HT1080 (cell line): ENCODE measurements around the gene IP6K3. TPM values are rescaled to one million over a fixed set of nuclear protein-coding genes. Genes with fewer than 3 reads are reported as not detected.

Source experiments
- DNase-seq: peaks from one replicate; pipeline ENCODE4 v3.0.0-alpha.2; 2015; ENCODE audit warnings: low read depth
- polyA plus RNA-seq, 2 experiments: library from polyadenylated mRNA; depleted of rRNA; stranded (reverse); fragments of >200 nt; gene quantifications; 2 replicates each; pipeline ENCODE4 v1.2.3, GENCODE V29; 2015
- total RNA-seq: library from RNA; depleted of rRNA; stranded (reverse); fragments of >200 nt; shearing (Covaris generic); gene quantifications from 2 replicates; pipeline ENCODE4 v1.2.3, GENCODE V29; 2014; rRNA removed

Gene IP6K3
- not detected in 2 replicates for total RNA-seq
- 0.05 TPM in 1 of 2 replicates, not detected in the other for polyA plus RNA-seq (2015; cell fraction: cytosol; rRNA removed)
- not detected in 2 replicates for polyA plus RNA-seq (2015; cell fraction: nucleus; rRNA removed)

- DNase-seq, result no peak
Observed at GRCh38 chr6:33746651-33747100, at the start of gene IP6K3. Gene IP6K3 (minus strand): TSS chr6:33746905. CDS start chr6:33735476, 11,429 bp downstream.

- DNase-seq, result no peak
Observed at GRCh38 chr6:33794910-33795623, 48.4 kb upstream of the IP6K3 start.

DNA sequence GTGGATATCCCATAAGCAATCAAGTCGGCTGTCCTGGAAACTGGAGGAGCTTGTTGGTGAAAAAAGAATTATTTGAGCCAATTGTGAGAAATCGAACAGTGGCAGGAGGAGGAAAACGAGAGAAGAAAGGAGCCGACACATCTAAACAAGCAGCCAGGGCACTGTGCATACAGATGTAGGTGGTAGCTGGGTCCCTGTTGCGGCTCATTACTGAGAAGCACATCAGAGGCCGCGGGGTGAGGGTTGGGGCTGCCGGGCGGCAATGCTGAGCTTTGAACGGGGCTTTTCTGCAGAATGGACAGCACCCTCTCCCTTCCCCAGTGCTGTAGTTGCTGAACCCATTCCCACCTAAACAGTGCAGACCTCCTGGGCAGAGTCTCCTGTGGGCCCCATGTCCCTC, 46.3 kb upstream of the IP6K3 start:
- no peak for DNase-seq

DNA sequence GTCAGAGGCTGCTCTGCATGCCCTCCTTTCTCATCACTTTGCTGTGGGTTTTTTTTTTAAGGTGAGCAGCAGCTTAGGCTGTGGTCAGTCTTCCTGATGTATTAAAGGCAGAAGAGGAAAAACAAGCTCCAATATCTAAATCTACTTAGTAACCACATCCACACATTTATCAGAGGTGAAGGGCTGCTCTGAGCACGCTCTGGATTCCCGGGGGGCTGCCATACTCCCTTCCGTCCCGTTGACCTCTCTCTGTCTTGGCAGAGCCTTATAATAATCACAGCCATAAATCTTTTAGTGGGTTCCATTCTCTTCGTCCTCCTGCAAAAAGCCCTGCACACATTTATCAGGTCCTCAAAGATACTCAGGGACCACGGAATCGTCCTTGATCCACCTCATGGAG, 44.9 kb upstream of the IP6K3 start:
- no peak for DNase-seq

- DNase-seq, result no peak
Observed at GRCh38 chr6:33790910-33791309, 44.2 kb upstream of the IP6K3 start.

- DNase-seq, result no peak
Observed at GRCh38 chr6:33790379-33790778, 43.7 kb upstream of the IP6K3 start.

DNA sequence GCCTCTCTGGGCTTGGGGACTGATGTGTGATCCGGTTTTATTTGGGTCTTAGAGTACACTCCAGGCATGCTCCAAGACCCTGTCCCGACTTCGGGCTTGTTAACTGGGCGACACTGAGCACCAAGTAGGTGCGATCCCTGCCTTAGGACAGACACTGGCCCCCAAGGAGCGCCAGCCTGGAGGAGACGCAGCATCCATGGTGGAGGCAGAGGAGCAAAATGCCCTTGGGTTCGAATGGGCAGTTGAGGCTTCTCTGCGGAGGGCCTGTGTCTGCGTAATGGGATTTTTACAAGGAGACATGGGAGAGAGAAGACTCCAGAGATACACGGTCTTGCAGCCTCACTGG, 42.8 kb upstream of the IP6K3 start:
- DNase-seq, result no peak

DNA sequence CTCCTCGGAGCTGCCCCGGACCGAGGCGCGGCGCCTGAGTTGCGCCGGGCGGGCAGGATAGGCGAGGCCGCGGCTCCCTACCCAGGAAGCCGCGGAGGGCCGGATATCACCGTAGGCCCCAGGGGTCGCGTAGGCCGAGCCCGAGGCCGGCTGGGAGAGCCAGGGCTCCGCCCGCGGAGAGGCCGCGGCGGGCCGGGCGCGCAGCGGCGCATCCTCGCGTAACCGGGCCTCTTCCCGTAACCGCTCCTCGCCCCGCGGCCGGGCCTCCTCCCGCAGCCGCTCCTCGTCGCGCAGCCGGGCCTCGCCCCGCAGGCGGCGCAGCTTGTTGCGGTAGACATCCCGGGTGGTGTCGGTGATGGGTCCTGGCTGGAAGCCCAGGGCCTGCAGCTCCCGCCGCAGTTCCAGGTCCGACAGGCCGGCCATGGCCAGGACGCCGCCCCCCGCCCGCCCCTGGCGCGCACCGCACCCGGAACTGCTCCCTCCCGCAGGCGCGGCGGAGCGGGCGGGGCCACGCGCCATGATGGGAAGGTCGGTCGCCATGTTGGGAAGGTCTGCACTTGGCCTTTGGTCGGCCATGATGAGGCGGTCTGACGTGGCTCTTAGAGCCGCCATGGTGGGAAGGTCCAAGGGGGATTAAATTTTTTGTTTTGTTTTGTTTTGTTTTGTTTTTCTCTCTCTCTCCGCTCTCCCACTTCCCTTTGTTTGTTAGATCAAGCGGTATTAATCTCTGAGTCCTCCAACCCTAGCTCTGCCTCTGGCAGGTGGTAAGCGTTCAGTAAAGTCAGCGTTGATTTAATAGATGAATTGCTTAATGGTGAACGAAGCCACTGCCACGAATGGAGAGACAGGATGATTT, 42.2 kb upstream of the IP6K3 start, which contains the start of gene LEMD2:
Gene LEMD2 (minus strand): TSS at position 437 of the 856 bp plus-strand sequence. CDS start 14 bp downstream, at position 423.
- peak; percentile 90 for DNase-seq

DNA sequence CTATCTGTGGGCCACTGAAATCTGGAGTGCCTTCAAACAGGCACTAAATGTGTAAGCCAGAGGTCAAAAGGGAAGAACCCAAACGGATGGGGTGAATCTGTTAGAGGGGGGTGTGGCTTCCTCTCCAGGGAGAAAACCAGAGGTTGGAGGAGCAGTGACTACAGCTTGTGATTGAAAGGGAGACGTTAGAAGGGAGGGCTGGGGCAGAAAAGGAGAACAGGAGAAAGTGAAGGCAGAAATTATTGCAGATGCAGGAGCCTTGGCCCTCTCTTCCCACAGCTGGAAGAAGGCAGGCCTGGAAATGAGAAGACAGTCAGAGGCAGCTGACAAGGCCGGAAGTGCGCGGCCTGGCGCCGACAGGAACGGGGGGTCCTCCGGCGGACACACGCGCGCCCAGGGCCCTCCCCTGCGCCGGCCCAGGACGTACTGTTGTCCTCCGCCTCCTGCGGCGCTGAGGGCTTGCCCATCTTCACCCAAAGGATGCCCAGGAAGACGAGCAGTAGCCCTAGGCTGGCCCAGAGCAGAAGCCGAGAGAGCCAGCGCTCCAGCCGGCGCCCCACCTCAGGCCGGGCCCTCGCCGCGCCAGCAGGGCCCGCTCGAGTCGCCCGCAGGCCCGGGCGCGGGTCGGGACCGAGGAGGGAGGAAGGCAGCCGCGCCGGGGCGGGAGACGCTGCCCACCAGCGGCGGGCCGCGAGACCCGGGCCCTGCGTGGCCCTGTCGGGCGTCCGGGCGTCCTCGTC, 41.4 kb upstream of the IP6K3 start:
- DNase-seq, result peak; percentile 81

DNA sequence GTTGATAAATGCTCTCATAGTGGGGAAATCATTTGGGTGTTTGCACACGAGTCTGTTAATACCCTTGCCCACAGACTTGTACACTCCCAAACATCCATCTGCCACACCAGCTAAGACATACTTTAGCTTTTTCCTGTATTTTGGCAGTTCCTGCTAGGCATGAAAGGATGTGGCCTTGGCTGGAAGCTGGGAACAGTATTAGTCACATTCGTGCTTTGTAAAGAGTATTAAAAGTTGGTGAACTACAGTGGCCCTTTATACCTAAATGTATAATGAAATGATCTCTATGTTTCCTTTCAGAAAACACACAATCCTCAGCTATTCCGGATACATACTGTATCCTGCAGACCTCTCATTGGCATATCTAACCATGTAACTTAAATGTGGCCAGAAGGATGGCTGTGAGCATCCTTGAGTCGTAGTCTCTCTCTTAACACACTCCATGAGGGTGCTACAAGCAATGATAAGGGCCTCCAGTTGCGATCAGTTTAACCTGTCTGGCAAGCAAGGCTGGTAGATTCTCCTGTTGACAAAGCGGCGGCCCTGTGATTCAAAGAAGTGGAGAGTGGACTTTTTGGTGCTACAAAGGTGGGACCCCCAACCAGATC, 40.7 kb upstream of the IP6K3 start:
- DNase-seq, result peak; percentile 49

DNA sequence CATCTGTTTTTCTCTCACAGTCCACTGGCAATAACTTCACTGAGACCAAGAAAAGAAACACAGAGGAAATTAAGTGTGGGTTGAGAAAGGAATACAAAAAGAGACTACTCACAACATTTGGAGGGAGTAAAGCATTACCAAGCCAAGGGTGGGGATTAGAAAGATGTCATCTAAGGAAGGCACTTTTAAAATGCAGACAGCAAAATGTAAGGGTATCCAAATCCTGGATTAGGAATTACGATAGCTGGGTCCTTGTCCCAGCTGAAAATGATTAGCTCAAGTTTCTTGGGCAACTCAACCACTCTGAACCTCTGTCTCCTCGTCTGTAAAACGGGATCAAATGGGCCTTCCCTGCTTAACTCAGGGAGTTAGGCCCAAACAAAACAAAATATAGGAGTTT, 40.0 kb upstream of the IP6K3 start:
- DNase-seq, result no peak

DNA sequence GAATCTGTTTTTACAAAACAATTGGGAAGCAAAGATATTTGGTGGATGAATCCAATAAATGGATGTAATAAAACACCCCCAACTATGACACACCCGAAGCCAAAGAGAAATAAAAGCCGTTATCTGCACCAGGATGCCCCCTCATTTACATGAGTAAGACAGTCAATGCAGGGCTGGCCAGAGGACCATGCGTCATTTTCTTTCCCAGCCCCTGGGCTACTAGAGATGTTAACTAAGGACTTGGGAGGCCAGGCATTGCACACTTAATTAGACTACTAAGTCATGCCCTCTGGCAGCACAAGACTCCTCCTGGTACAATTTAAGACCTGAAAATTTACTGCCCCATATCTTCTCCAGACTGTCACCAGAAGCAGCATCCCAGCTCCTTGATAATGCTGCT, 39.1 kb upstream of the IP6K3 start:
- peak; percentile 75 for DNase-seq

GRCh38 chr6:33784787-33785186, 38.1 kb upstream of the IP6K3 start:
- DNase-seq, result no peak

DNA sequence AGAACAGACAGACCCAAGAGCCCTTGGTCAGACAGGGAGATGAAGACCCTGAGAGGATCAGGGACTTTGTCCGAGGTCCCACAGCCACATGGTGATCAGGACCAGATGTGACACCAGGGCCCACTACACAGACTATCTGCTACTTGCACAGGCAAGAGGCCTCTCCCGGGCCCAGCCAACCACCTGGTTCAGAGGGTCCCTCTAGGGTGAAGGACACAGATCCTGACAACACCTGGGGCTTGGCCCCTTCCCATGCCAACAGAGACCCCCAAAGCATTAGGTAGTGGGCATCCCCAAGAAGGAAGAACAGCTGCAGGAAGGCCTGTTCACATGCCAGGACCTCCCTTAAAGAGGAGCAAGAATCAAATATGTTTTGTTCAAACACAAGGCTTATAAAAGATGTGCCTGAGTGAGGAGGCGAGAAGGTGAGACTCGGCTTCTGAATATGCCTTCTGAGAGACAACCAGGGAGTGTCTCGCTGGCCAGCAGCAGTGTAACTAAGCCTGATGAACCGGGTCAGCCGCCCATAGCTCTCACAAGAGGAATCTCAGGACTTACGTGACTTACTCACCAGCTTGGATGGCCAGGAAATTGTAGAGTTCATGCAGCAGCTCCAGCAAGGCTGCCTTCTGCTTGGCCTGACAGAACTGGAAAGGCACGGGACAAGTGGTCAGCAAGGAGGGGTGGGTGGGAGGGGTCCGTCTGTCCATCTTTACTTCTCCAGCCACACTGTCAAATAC, 37.2 kb upstream of the IP6K3 start:
- DNase-seq, result no peak

GRCh38 chr6:33782561-33782960, 35.9 kb upstream of the IP6K3 start:
- no peak for DNase-seq

DNA sequence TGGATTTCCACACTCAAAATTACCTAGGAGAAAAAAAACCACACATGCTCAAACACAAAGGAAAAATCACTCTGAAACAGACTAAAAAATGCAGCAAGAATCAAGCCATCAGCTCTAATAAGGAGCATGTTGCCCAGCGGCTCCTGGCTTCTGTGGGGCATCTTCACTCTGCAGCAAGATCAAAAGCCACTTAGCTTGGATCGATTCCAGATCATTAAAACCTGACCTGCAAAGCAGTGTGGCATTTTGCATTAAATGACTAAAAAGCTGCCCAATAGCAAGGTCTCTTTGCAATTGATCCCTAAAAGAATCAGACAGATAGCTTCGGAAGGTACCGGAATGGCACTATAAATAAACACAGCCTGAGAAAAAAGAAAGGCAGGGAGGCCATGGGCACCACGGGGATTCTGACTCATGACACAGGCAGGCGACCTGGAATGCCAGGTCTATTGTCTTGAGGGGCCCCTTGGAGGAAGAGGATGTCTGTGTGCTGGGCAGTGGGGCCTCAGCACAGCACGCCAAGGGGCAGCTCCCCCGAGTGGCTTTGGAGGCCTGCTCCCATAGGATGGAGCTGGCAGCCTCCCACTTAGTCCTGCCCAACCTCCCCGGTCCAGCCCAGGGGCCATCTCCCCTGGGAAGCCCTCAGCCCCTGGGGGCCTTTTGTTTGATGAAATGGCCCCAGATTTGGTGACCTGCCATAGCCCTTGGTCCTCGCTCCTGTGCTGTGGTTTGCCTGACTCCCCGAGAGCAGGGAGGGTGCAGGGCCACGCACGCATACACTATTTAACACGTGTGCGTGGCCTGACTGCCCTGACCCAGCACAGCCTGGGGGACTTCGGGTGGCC, 34.6 kb upstream of the IP6K3 start:
- DNase-seq, result peak; percentile 95

- no peak for DNase-seq
Observed at GRCh38 chr6:33779895-33780294, 33.2 kb upstream of the IP6K3 start.

GRCh38 chr6:33779290-33779689, 32.6 kb upstream of the IP6K3 start:
- no peak for DNase-seq

DNA sequence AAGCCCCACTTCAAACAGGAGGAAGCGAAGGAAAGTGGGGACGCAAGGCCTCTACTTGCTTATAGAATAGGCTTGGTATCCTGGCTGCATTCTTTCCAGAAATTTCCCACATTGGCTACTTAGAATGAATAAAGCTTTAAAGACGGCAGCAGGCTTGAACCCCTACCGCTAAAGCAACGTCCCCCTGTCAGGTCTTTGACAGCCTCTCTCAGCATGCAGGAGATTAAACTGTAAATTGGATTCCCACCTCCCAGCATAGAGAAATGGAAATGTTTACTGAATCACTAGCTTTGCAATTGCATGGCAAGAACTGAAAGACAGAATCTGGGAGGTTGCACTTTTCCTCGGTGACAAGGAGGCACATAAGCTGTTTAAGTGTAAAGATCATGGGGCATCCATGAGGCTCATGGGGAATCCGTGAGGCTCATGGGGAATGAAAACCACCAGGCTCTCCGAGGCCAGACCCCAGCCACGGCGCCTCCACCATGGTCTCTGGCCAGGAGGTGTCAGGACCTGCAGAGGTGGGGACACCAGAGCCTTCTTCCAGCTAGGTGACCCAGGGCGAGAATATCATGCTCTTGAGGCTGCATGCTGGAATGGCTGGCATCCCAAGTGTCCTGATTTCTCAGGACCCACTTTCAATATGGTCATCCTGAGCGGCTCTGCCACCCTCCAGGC, 31.9 kb upstream of the IP6K3 start:
- no peak for DNase-seq
